CD4-positive, alpha-beta T cell (primary cell): ENCODE data around the gene RIPOR2. TPM values are rescaled to one million over a fixed set of nuclear protein-coding genes. Genes with fewer than 3 reads are reported as not detected.
A peak's percentile ranks its signal among the peaks of the same experiment; 100 is the strongest.

Source experiments
- ATAC-seq: fragments of 200-7000 bp; cut with Tn5 transposase; one replicate; pipeline ENCODE4 v1.10.0; 2022; ENCODE audit warnings: mild to moderate bottlenecking; ENCODE audit not compliant: poor library complexity
- CTCF ChIA-PET: fragments of 350-600 bp; sonication (Branson Sonifier 250); formaldehyde crosslinking; loops from one replicate; lab custom pipeline; 2021; ENCODE audit warnings: antibody characterized with exemption, inconsistent platforms; lab: Charles Lee
- POLR2A ChIA-PET: fragments of 350-600 bp; sonication (Branson Sonifier 250); formaldehyde crosslinking; loops from one replicate; lab custom pipeline; 2021; ENCODE audit warnings: antibody characterized with exemption, inconsistent platforms; lab: Charles Lee
- DNase-seq, 14 experiments: peaks; one replicate each; pipeline ENCODE4 v3.0.0-alpha.2; 2013 to 2020; ENCODE audit warnings: mixed read lengths in 2 of 14
- H3K27ac ChIP-seq, 2 donors: one replicate each; pipeline versions ENCODE4 v1.5.1 to v1.7.0; 2013; ENCODE audit warnings: low read length in 2 of 2, low read depth in 1 of 2, mild to moderate bottlenecking in 1 of 2
- H3K27me3 ChIP-seq, 2 experiments: 1 replicate in 1 of 2; 2 replicates in 1 of 2; pipeline versions ENCODE4 v1.6.1 to v1.7.0; 2013; ENCODE audit warnings: low read length in 2 of 2, control low read depth in 1 of 2, mild to moderate bottlenecking in 1 of 2, moderate library complexity in 1 of 2; ENCODE audit not compliant: insufficient read depth in 2 of 2, control insufficient read depth in 1 of 2
- H3K36me3 ChIP-seq: one replicate; pipeline ENCODE4 v1.6.1; 2013; ENCODE audit warnings: low read length, control low read depth; ENCODE audit not compliant: insufficient read depth
- H3K4me1 ChIP-seq: one replicate; pipeline ENCODE4 v1.6.1; 2013; ENCODE audit warnings: low read length, control low read depth; ENCODE audit not compliant: insufficient read depth
- H3K4me3 ChIP-seq: one replicate; pipeline ENCODE4 v1.5.1; 2013; ENCODE audit warnings: mild to moderate bottlenecking, low read length, moderate library complexity
- H3K9me3 ChIP-seq, 2 experiments: 1 replicate in 1 of 2; 2 replicates in 1 of 2; pipeline versions ENCODE4 v1.6.1 to v1.7.0; 2013; ENCODE audit warnings: low read length in 2 of 2, mild to moderate bottlenecking in 2 of 2, control low read depth in 1 of 2, moderate library complexity in 1 of 2; ENCODE audit not compliant: control insufficient read depth in 1 of 2, insufficient read depth in 1 of 2
- H3K27ac Mint-ChIP-seq: one replicate; pipeline ENCODE4 v1.8.0; 2020; ENCODE audit warnings: mixed read lengths
- H3K27me3 Mint-ChIP-seq: one replicate; pipeline ENCODE4 v1.8.0; 2021; ENCODE audit warnings: mixed read lengths
- H3K36me3 Mint-ChIP-seq: one replicate; pipeline ENCODE4 v1.8.0; 2021; ENCODE audit warnings: low read depth, mixed read lengths
- H3K4me1 Mint-ChIP-seq: one replicate; pipeline ENCODE4 v1.8.0; 2021; ENCODE audit warnings: low read depth, mixed read lengths
- H3K4me3 Mint-ChIP-seq: one replicate; pipeline ENCODE4 v1.8.0; 2020; ENCODE audit warnings: mild to moderate bottlenecking, mixed read lengths
- H3K9me3 Mint-ChIP-seq: one replicate; pipeline ENCODE4 v1.8.0; 2020; ENCODE audit warnings: mixed read lengths
- CTCF ChIP-seq: fragments of 200-600 bp; IDR thresholded peaks from one replicate; pipeline ENCODE4 v1.8.0; 2022; ENCODE audit warnings: antibody characterized with exemption, mild to moderate bottlenecking
- intact Hi-C, 2 experiments: fragments of 100-400 bp; cut with DNase I in 1 of 2; cut with micrococcal nuclease in 1 of 2; formaldehyde crosslinking; loops; one replicate each; pipeline versions ENCODE4 v1.15.1 to v1.9.0; 2023 to 2025; cut with DNase I, micrococcal nuclease
- total RNA-seq, 174 experiments: library from RNA in 2 of 174; stranded (reverse) in 2 of 174; gene quantifications; one replicate each; pipeline ENCODE4 v1.2.3 and lab custom pipeline; 2021 to 2026

The RIPOR2 gene
- total RNA-seq, 2 experiments from 2014 or later, result 123 to 129 TPM

- intact Hi-C loops, result loop anchor here in 1 of 2 experiments (1.0 to 5.0 kb wide), 3 partner anchors 9 to 54 kb away; no protein-coding TSS in a partner anchor
- POLR2A ChIA-PET, result interaction anchor here (0.6 to 4.3 kb wide), 14 partner anchors 10 to 110 kb away, joined by 3 to 42 read pairs (median 6); partner anchors contain the start of gene RIPOR2
- no peak overlapping the region for H3K4me3 ChIP-seq
- peaks cover 95% of the 10 kb centered on the region for H3K4me1 Mint-ChIP-seq
- TF ChIP-seq CTCF, result no peak
- H3K9me3 ChIP-seq, result no peaks in the 10 kb centered on the region
- peak overlapping the region; percentile 76 for H3K4me3 Mint-ChIP-seq
- CTCF ChIA-PET, result interaction anchor here (0.9 to 3.5 kb wide), 13 partner anchors 10 to 119 kb away, joined by 3 to 28 read pairs (median 5); no protein-coding TSS in a partner anchor
- H3K9me3 Mint-ChIP-seq, result no peaks in the 10 kb centered on the region
- H3K4me1 ChIP-seq, result peaks cover 67% of the 10 kb centered on the region
- no peaks in the 10 kb centered on the region for H3K27me3 ChIP-seq
- H3K36me3 Mint-ChIP-seq, result peaks cover 97% of the 10 kb centered on the region
- H3K27ac ChIP-seq, result peak overlapping the region in 1 of 2 donors; percentile 71
- H3K36me3 ChIP-seq, result peaks cover 81% of the 10 kb centered on the region
- H3K27me3 Mint-ChIP-seq, result no peaks in the 10 kb centered on the region
- H3K27ac Mint-ChIP-seq, result peak overlapping the region; percentile 97
- DNase-seq, result no peak
- ATAC-seq, result no peak
Measured at GRCh38 chr6:24898676-24899075, 37.1 kb downstream of the RIPOR2 start.

GRCh38 chr6:24897186-24897585 lies 38.6 kb downstream of the RIPOR2 start:
- ChIA-PET POLR2A (interaction anchor here (4.3 kb wide), 1 partner anchor 94 kb away, joined by 23 read pairs; no protein-coding TSS in a partner anchor), CTCF (no interaction called here)
- H3K27me3 Mint-ChIP-seq, result no peaks in the 10 kb centered on the region
- peak overlapping the region; percentile 97 for H3K27ac Mint-ChIP-seq
- H3K27me3 ChIP-seq, result no peaks in the 10 kb centered on the region
- no peak for DNase-seq
- intact Hi-C loops, result loop anchor here in 1 of 2 experiments (5.0 kb wide), 1 partner anchor 55 kb away; no protein-coding TSS in a partner anchor
- peaks cover 97% of the 10 kb centered on the region for H3K36me3 Mint-ChIP-seq
- peaks cover 97% of the 10 kb centered on the region for H3K4me1 Mint-ChIP-seq
- peak overlapping the region in 1 of 2 donors; percentile 42 for H3K27ac ChIP-seq
- peaks cover 78% of the 10 kb centered on the region for H3K36me3 ChIP-seq
- H3K4me1 ChIP-seq, result peaks cover 70% of the 10 kb centered on the region
- ATAC-seq, result no peak
- no peak overlapping the region for H3K4me3 ChIP-seq
- H3K4me3 Mint-ChIP-seq, result no peak overlapping the region
- TF ChIP-seq CTCF, result no peak
- H3K9me3 ChIP-seq, result no peaks in the 10 kb centered on the region
- H3K9me3 Mint-ChIP-seq, result no peaks in the 10 kb centered on the region

GRCh38 chr6:24893342-24893850 lies 42.4 kb downstream of the RIPOR2 start:
- no peaks in the 10 kb centered on the region for H3K27me3 ChIP-seq
- Mint-ChIP-seq H3K9me3 (no peaks in the 10 kb centered on the region), H3K4me1 (peaks cover 93% of the 10 kb centered on the region), H3K27ac (peak overlapping the region; percentile 97), H3K27me3 (no peaks in the 10 kb centered on the region), H3K36me3 (peaks cover 93% of the 10 kb centered on the region), H3K4me3 (peak overlapping the region; percentile 7)
- intact Hi-C loops, result no loop called here
- H3K9me3 ChIP-seq, result no peaks in the 10 kb centered on the region
- ATAC-seq, result no peak
- peaks cover 61% of the 10 kb centered on the region for H3K4me1 ChIP-seq
- H3K36me3 ChIP-seq, result peaks cover 56% of the 10 kb centered on the region
- no peak overlapping the region for H3K4me3 ChIP-seq
- CTCF ChIA-PET, result no interaction called here
- DNase-seq, result no peak
- H3K27ac ChIP-seq, result peak overlapping the region; percentile 1 to 61
- POLR2A ChIA-PET, result interaction anchor here (0.8 kb wide), 1 partner anchor 8 kb away, joined by 3 read pairs; no protein-coding TSS in a partner anchor
- TF ChIP-seq CTCF, result no peak
